22Rv1 (cell line): Measurements from ENCODE around the gene ULK4.

Source experiments
- H3K27ac ChIP-seq: fragments of 450-650 bp; 2 replicates; pipeline ENCODE4 v1.5.1; 2017
- CTCF ChIP-seq: fragments of 450-650 bp; IDR thresholded peaks from 2 replicates; pipeline ENCODE4 v1.5.1; 2017; ENCODE audit warnings: mild to moderate bottlenecking
- ZFX ChIP-seq: fragments of 450-650 bp; IDR thresholded peaks from 2 replicates; pipeline ENCODE4 v1.6.1; 2017; ENCODE audit warnings: antibody characterized with exemption, borderline replicate concordance

ULK4 gene

GRCh38 chr3:41244620-41245336 lies 717.1 kb downstream of the ULK4 start:
- TF ChIP-seq ZFX (no peak), CTCF (no peak)
- H3K27ac ChIP-seq, result no peak overlapping the region

GRCh38 chr3:41243183-41243582 lies 718.7 kb downstream of the ULK4 start:
- H3K27ac ChIP-seq, result no peak overlapping the region
- TF ChIP-seq ZFX, result no peak
- TF ChIP-seq CTCF, result no peak

- TF ChIP-seq ZFX (no peak), CTCF (no peak)
- no peak overlapping the region for H3K27ac ChIP-seq
Observed at GRCh38 chr3:41241800-41242571, 719.9 kb downstream of the ULK4 start.

- no peak for TF ChIP-seq ZFX
- H3K27ac ChIP-seq, result no peak overlapping the region
Observed at GRCh38 chr3:41241161-41241560, 720.7 kb downstream of the ULK4 start.

- no peak overlapping the region for H3K27ac ChIP-seq
- TF ChIP-seq CTCF (no peak), ZFX (no peak)
Observed at GRCh38 chr3:41239587-41239986, 722.3 kb downstream of the ULK4 start.

GRCh38 chr3:41237907-41238306 lies 724.0 kb downstream of the ULK4 start:
- no peak overlapping the region for H3K27ac ChIP-seq
- TF ChIP-seq ZFX, result no peak
- no peak for TF ChIP-seq CTCF

- H3K27ac ChIP-seq, result no peak overlapping the region
- TF ChIP-seq CTCF (no peak), ZFX (no peak)
Observed at GRCh38 chr3:41236228-41236627, 725.7 kb downstream of the ULK4 start.
